ENCODE measurements around the gene EMD.

EMD gene

DNA sequence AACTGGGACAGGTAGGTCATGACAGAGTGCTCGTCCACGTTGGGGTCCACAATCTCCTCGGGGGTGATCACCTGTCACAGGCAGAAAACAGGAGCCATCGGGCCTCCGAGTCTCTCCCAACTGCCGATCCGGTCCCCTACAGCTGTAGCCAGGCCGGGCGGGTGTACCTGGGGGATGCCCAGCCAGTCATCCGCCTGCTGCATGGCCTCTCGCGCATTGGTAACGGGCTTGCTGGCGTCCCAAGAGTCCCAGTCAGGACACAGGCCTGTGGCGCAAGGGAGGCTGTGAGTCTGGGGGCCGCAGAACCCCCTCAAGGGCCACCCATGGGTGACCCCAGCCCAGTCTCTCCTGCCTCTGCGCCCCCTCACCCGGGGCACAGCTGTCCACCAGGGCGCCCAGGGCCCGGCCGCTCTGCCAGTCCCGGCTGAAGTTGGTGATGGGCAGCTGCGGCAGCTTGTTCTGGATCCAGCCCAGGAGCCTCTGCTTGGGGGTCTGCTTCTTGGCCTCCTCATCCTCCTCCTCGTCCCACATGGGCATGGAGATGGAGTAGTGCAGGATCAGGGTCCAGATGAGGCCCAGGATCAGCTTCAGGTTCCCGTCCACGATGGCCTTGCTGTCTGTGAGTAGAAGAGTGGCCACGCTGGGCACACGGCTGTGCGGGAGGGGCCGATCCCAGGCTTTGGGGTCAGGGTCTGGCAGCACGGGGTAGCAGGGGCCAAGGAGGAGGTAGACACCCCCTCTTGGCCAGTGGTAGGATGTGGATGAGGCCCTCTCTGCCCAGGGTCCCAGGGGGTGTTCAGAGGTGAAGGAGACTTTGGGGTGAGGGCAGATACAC is 11.4 kb upstream of the EMD start:
- Histone ChIP-seq H3K79me2 (ENCODE audit: insufficient read depth, low read length) (peaks cover 70% of the 10 kb centered on the region), H3K27me3 (ENCODE audit: insufficient read depth, low read length, poor library complexity, severe bottlenecking) (no peaks in the 10 kb centered on the region), H4K20me1 (ENCODE audit: insufficient read depth, low read length, poor library complexity, severe bottlenecking) (peaks cover 48% of the 10 kb centered on the region), H3F3A (ENCODE audit: low read depth) (no peaks in the 10 kb centered on the region), H3K4me2 (ENCODE audit: low read depth, low read length, poor library complexity, severe bottlenecking) (peak overlapping the region; percentile 84), H3K9me2 (replicated peaks; ENCODE audit: low read depth, low read length) (no peaks in the 10 kb centered on the region), H2AFZ (ENCODE audit: low read length) (no peak overlapping the region), H3K4me1 (ENCODE audit: insufficient read depth, low read length, poor library complexity, severe bottlenecking) (peaks cover 18% of the 10 kb centered on the region), H3K36me3 (ENCODE audit: insufficient read depth, low read length) (peaks cover 45% of the 10 kb centered on the region; the same call in 1 of the 2 replicates), H3K4me3 (ENCODE audit: low read length, poor library complexity, severe bottlenecking) (peak overlapping the region; percentile 97), H3K9ac (ENCODE audit: low read depth, low read length, poor library complexity, severe bottlenecking) (peak overlapping the region; percentile 99), H3K9me3 (ENCODE audit: insufficient read depth, low read depth, low read length) (no peaks in the 10 kb centered on the region)
- no peak for TF ChIP-seq EZH2phosphoT487 (IDR thresholded peaks at IDR 0.05; ENCODE audit: borderline replicate concordance)
- TF ChIP-seq, protein P1, sequence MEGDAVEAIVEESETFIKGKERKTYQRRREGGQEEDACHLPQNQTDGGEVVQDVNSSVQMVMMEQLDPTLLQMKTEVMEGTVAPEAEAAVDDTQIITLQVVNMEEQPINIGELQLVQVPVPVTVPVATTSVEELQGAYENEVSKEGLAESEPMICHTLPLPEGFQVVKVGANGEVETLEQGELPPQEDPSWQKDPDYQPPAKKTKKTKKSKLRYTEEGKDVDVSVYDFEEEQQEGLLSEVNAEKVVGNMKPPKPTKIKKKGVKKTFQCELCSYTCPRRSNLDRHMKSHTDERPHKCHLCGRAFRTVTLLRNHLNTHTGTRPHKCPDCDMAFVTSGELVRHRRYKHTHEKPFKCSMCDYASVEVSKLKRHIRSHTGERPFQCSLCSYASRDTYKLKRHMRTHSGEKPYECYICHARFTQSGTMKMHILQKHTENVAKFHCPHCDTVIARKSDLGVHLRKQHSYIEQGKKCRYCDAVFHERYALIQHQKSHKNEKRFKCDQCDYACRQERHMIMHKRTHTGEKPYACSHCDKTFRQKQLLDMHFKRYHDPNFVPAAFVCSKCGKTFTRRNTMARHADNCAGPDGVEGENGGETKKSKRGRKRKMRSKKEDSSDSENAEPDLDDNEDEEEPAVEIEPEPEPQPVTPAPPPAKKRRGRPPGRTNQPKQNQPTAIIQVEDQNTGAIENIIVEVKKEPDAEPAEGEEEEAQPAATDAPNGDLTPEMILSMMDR (conservative IDR thresholded peaks at IDR 0.05; ENCODE audit: low read length), result no peak

GRCh38 chrX:154368630-154369448 is 10.3 kb upstream of the EMD start:
- TF ChIP-seq EZH2phosphoT487 (IDR thresholded peaks at IDR 0.05; ENCODE audit: borderline replicate concordance), result no peak
- TF ChIP-seq, protein P1 (conservative IDR thresholded peaks at IDR 0.05; ENCODE audit: low read length), result no peak
- H3K9me3 ChIP-seq (ENCODE audit: insufficient read depth, low read depth, low read length), result no peaks in the 10 kb centered on the region
- no peaks in the 10 kb centered on the region for H3K9me2 ChIP-seq (replicated peaks; ENCODE audit: low read depth, low read length)
- no peak overlapping the region for H2AFZ ChIP-seq (ENCODE audit: low read length)
- peak overlapping the region; percentile 97 for H3K4me3 ChIP-seq (ENCODE audit: low read length, poor library complexity, severe bottlenecking)
- H3K9ac ChIP-seq (ENCODE audit: low read depth, low read length, poor library complexity, severe bottlenecking), result peak overlapping the region; percentile 99
- no peaks in the 10 kb centered on the region for H3F3A ChIP-seq (ENCODE audit: low read depth)
- H3K27me3 ChIP-seq (ENCODE audit: insufficient read depth, low read length, poor library complexity, severe bottlenecking), result no peaks in the 10 kb centered on the region
- H3K79me2 ChIP-seq (ENCODE audit: insufficient read depth, low read length), result peaks cover 65% of the 10 kb centered on the region
- peaks cover 23% of the 10 kb centered on the region for H3K4me1 ChIP-seq (ENCODE audit: insufficient read depth, low read length, poor library complexity, severe bottlenecking)
- peaks cover 38% of the 10 kb centered on the region; the same call in 1 of the 2 replicates for H3K36me3 ChIP-seq (ENCODE audit: insufficient read depth, low read length)
- peaks cover 48% of the 10 kb centered on the region for H4K20me1 ChIP-seq (ENCODE audit: insufficient read depth, low read length, poor library complexity, severe bottlenecking)
- peak overlapping the region; percentile 84 for H3K4me2 ChIP-seq (ENCODE audit: low read depth, low read length, poor library complexity, severe bottlenecking)

DNA sequence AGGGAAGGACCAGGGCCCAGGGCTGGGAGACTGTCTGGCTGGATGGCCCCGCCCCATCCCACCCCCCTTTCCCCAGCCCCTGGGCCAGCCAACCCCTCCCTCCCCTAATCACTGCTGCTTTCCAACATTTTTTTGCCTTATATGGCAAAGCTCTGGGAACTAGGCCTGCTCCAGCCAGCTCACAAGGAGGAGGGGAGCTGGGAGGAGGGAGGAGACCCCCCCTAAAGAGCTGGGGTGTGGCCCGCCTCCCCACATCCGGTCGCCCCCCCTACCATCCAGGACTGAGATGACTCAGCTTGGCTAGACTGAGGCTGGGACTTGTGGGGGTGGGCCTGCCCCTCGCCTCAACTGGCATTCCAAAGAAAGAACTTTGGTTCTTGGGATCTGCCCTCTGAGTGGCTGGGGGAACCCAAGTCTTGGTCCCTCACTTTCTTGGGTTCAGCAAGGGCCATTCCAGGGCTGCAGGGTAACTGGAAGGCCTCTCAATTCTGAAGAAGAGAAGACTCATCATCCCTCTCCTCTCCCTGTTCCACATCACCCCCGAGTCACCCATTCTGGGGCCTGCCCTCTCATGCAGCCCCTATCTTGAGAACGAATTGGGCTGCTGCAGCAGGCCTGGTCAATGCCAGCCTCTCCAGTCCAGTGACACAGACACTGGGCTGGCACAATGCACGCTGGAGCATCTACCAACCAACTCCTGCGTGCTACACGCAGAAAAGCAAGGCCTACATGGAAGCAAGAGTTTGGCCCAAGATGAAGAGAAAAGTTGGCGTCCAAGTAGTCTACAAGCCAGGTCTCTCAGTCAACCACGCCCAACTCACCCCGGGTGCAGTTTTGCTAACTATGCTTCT is 9.4 kb upstream of the EMD start:
- Histone ChIP-seq H3K36me3 (ENCODE audit: insufficient read depth, low read length) (peaks cover 30% of the 10 kb centered on the region; the same call in 1 of the 2 replicates), H3K9me3 (ENCODE audit: insufficient read depth, low read depth, low read length) (no peaks in the 10 kb centered on the region)

More for the DNA sequence above, 9.4 kb upstream of the EMD start:
- Histone ChIP-seq H3K4me1 (ENCODE audit: insufficient read depth, low read length, poor library complexity, severe bottlenecking) (peaks cover 23% of the 10 kb centered on the region), H3K79me2 (ENCODE audit: insufficient read depth, low read length) (peaks cover 60% of the 10 kb centered on the region), H3K9ac (ENCODE audit: low read depth, low read length, poor library complexity, severe bottlenecking) (peak overlapping the region; percentile 99), H4K20me1 (ENCODE audit: insufficient read depth, low read length, poor library complexity, severe bottlenecking) (peaks cover 45% of the 10 kb centered on the region), H3K9me2 (replicated peaks; ENCODE audit: low read depth, low read length) (no peaks in the 10 kb centered on the region), H2AFZ (ENCODE audit: low read length) (no peak overlapping the region), H3K4me2 (ENCODE audit: low read depth, low read length, poor library complexity, severe bottlenecking) (peak overlapping the region; percentile 84), H3K4me3 (ENCODE audit: low read length, poor library complexity, severe bottlenecking) (peak overlapping the region; percentile 97), H3F3A (ENCODE audit: low read depth) (no peaks in the 10 kb centered on the region), H3K27me3 (ENCODE audit: insufficient read depth, low read length, poor library complexity, severe bottlenecking) (no peaks in the 10 kb centered on the region)
- no peak for TF ChIP-seq EZH2phosphoT487 (IDR thresholded peaks at IDR 0.05; ENCODE audit: borderline replicate concordance)
- TF ChIP-seq, protein P1 (conservative IDR thresholded peaks at IDR 0.05; ENCODE audit: low read length), result no peak
